Loucy (cell line): ENCODE measurements around the gene PIK3C2A.

Source experiments
- H2AFZ ChIP-seq: fragments of 200-600 bp; sonication (generic); 2 replicates; pipeline ENCODE4 v1.6.0; 2016; ENCODE audit warnings: antibody characterized with exemption, mild to moderate bottlenecking, low read length, moderate library complexity
- H3F3A ChIP-seq: fragments of 200-600 bp; 2 replicates; pipeline ENCODE4 v1.6.0; 2016; ENCODE audit warnings: antibody characterized with exemption, low read depth, mild to moderate bottlenecking
- H3K27me3 ChIP-seq: fragments of 200-600 bp; sonication (generic); 2 replicates; pipeline ENCODE4 v1.6.1; 2014; ENCODE audit warnings: low read length, mild to moderate bottlenecking; ENCODE audit not compliant: insufficient read depth, poor library complexity, severe bottlenecking
- H3K36me3 ChIP-seq: fragments of 200-600 bp; sonication (generic); 2 replicates; pipeline ENCODE4 v1.6.1; 2016; ENCODE audit warnings: low read length; ENCODE audit not compliant: insufficient read depth
- H3K4me1 ChIP-seq: fragments of 200-600 bp; sonication (generic); 2 replicates; pipeline ENCODE4 v1.5.1; 2014; ENCODE audit warnings: low read length, mild to moderate bottlenecking; ENCODE audit not compliant: insufficient read depth, poor library complexity, severe bottlenecking
- H3K4me2 ChIP-seq: fragments of 200-600 bp; sonication (generic); 2 replicates; pipeline ENCODE4 v1.6.0; 2014; ENCODE audit warnings: antibody characterized with exemption, low read length, low read depth, mild to moderate bottlenecking; ENCODE audit not compliant: poor library complexity, severe bottlenecking
- H3K4me3 ChIP-seq: fragments of 200-600 bp; sonication (generic); 2 replicates; pipeline ENCODE4 v1.5.1; 2014; ENCODE audit warnings: low read length, mild to moderate bottlenecking, mixed read lengths; ENCODE audit not compliant: poor library complexity, severe bottlenecking
- H3K79me2 ChIP-seq: fragments of 200-600 bp; sonication (generic); 2 replicates; pipeline ENCODE4 v1.6.1; 2014; ENCODE audit warnings: low read length; ENCODE audit not compliant: insufficient read depth
- H3K9ac ChIP-seq: fragments of 200-600 bp; sonication (generic); 2 replicates; pipeline ENCODE4 v1.6.0; 2014; ENCODE audit warnings: mild to moderate bottlenecking, low read depth, low read length, moderate library complexity; ENCODE audit not compliant: poor library complexity, severe bottlenecking
- H3K9me2 ChIP-seq: fragments of 200-600 bp; sonication (generic); replicated peaks from 2 replicates; pipeline ENCODE4 v1.6.1; 2016; ENCODE audit warnings: low read depth, low read length, mixed read lengths
- H3K9me3 ChIP-seq: fragments of 200-600 bp; sonication (generic); 2 replicates; pipeline ENCODE4 v1.6.1; 2014; ENCODE audit warnings: mild to moderate bottlenecking, antibody characterized with exemption, low read length, low read depth; ENCODE audit not compliant: insufficient read depth
- H4K20me1 ChIP-seq: fragments of 200-600 bp; sonication (generic); 2 replicates; pipeline ENCODE4 v1.6.0; 2014; ENCODE audit warnings: antibody characterized with exemption, low read length, mild to moderate bottlenecking; ENCODE audit not compliant: insufficient read depth, poor library complexity, severe bottlenecking
- CTCF ChIP-seq: fragments of 200-600 bp; sonication (generic); conservative IDR thresholded peaks from 2 replicates; pipeline ENCODE4 v1.5.1; 2014; ENCODE audit warnings: mild to moderate bottlenecking, antibody characterized with exemption, low read length
- EZH2phosphoT487 ChIP-seq: fragments of 200-600 bp; IDR thresholded peaks from 2 replicates; pipeline ENCODE4 v1.6.1; 2018; ENCODE audit warnings: antibody characterized with exemption, mild to moderate bottlenecking, moderate library complexity, borderline replicate concordance

PIK3C2A gene

GRCh38 chr11:17164361-17165246 is 43.2 kb downstream of the PIK3C2A start:
- H3K4me2 ChIP-seq: peak overlapping the region; percentile 23
- H3K4me1 ChIP-seq: peaks cover 39% of the 10 kb centered on the region
- no peak for TF ChIP-seq EZH2phosphoT487
- TF ChIP-seq CTCF: no peak
- no peak overlapping the region for H2AFZ ChIP-seq
- peaks cover 21% of the 10 kb centered on the region; the same call in 1 of the 2 replicates for H3K36me3 ChIP-seq
- peaks cover 52% of the 10 kb centered on the region for H3K79me2 ChIP-seq
- H3F3A ChIP-seq: no peaks in the 10 kb centered on the region
- H3K9me2 ChIP-seq: no peaks in the 10 kb centered on the region
- H3K9me3 ChIP-seq: no peaks in the 10 kb centered on the region
- H3K9ac ChIP-seq: no peak overlapping the region
- no peaks in the 10 kb centered on the region for H4K20me1 ChIP-seq
- H3K27me3 ChIP-seq: no peaks in the 10 kb centered on the region
- H3K4me3 ChIP-seq: no peak overlapping the region

GRCh38 chr11:17163736-17164135 is 44.0 kb downstream of the PIK3C2A start:
- H3K4me2 ChIP-seq: no peak overlapping the region

GRCh38 chr11:17163291-17163690 is 44.5 kb downstream of the PIK3C2A start:
- Histone ChIP-seq H3F3A (no peaks in the 10 kb centered on the region), H3K36me3 (peaks cover 9% of the 10 kb centered on the region; the same call in 1 of the 2 replicates), H3K4me3 (no peak overlapping the region), H3K9me2 (no peaks in the 10 kb centered on the region), H3K4me2 (no peak overlapping the region), H3K9ac (no peak overlapping the region), H3K27me3 (no peaks in the 10 kb centered on the region), H4K20me1 (no peaks in the 10 kb centered on the region), H3K79me2 (peaks cover 62% of the 10 kb centered on the region), H3K4me1 (peaks cover 46% of the 10 kb centered on the region), H3K9me3 (no peaks in the 10 kb centered on the region), H2AFZ (no peak overlapping the region)
- TF ChIP-seq CTCF (no peak), EZH2phosphoT487 (no peak)

More at GRCh38 chr11:17163736-17164135, 44.0 kb downstream of the PIK3C2A start:
- Histone ChIP-seq H3K4me1 (peaks cover 46% of the 10 kb centered on the region), H4K20me1 (no peaks in the 10 kb centered on the region), H3K9me2 (no peaks in the 10 kb centered on the region), H3K9me3 (no peaks in the 10 kb centered on the region), H3K79me2 (peaks cover 57% of the 10 kb centered on the region), H3K27me3 (no peaks in the 10 kb centered on the region), H3K36me3 (peaks cover 13% of the 10 kb centered on the region; the same call in 1 of the 2 replicates), H2AFZ (no peak overlapping the region), H3K4me3 (no peak overlapping the region), H3F3A (no peaks in the 10 kb centered on the region), H3K9ac (no peak overlapping the region)
- TF ChIP-seq EZH2phosphoT487 (no peak), CTCF (no peak)
